Ishikawa (cell line): ENCODE measurements around the gene PRDX2.

Experiments used
- CEBPB ChIP-seq: IDR thresholded peaks from 2 replicates; pipeline ENCODE4 v1.6.1; 2012
- CREB1 ChIP-seq: IDR thresholded peaks from 2 replicates; pipeline ENCODE4 v1.6.1; 2012; ENCODE audit warnings: low read depth
- EGR1 ChIP-seq: IDR thresholded peaks from 2 replicates; pipeline ENCODE4 v1.6.1; 2012
- EP300 ChIP-seq: IDR thresholded peaks from 2 replicates; pipeline ENCODE4 v1.6.1; 2012; ENCODE audit warnings: borderline replicate concordance
- FOXM1 ChIP-seq: IDR thresholded peaks from 2 replicates; pipeline ENCODE4 v1.6.1; 2012; ENCODE audit warnings: low read depth, borderline replicate concordance
- NFIC ChIP-seq: IDR thresholded peaks from 2 replicates; pipeline ENCODE4 v1.6.1; 2012
- RAD21 ChIP-seq: IDR thresholded peaks from 2 replicates; pipeline ENCODE4 v1.6.1; 2012; ENCODE audit warnings: low read depth
- TAF1 ChIP-seq: IDR thresholded peaks from 2 replicates; pipeline ENCODE4 v1.6.1; 2012; ENCODE audit warnings: low read depth, mild to moderate bottlenecking
- TCF12 ChIP-seq: IDR thresholded peaks from 2 replicates; pipeline ENCODE4 v1.6.1; 2012; ENCODE audit warnings: low read depth
- TEAD4 ChIP-seq: IDR thresholded peaks from 2 replicates; pipeline ENCODE4 v1.6.1; 2012
- YY1 ChIP-seq: IDR thresholded peaks from 2 replicates; pipeline ENCODE4 v1.6.1; 2012; ENCODE audit warnings: low read depth
- ZBTB7A ChIP-seq: IDR thresholded peaks from 2 replicates; pipeline ENCODE4 v1.6.1; 2012; ENCODE audit warnings: low read depth
- TF ChIP-seq, protein P1 (sequence below): IDR thresholded peaks from 2 replicates; pipeline ENCODE4 v1.6.1; 2012
- TF ChIP-seq, protein P2 (sequence below): IDR thresholded peaks from 2 replicates; pipeline ENCODE4 v1.6.1; 2012
- TF ChIP-seq, protein P3 (sequence below): IDR thresholded peaks from 2 replicates; pipeline ENCODE4 v1.6.1; 2012; ENCODE audit warnings: low read depth, mild to moderate bottlenecking

PRDX2 gene

DNA sequence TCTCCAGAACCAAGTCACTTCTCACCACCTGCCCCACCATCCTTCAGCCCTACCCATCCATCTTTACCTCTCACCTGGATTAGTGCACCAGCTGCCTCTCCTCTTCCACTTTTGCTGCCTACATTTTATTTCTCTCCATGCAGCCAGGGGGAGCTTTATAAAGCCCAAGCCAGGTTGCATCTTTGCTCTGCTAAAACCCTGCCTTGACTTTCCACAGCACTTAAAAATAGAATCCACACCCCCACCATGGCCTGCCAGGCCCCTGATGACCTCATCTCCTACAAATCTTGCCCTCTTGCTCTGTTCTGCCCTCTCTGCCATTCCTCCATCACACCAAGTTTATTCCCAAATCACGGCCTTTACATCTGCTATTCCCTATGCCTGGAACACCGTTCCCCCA is 28.0 kb downstream of the PRDX2 start:
- TF ChIP-seq CREB1 (no peak), TEAD4 (no peak), EGR1 (no peak), NFIC (no peak), TAF1 (no peak), TCF12 (no peak), EP300 (no peak), ZBTB7A (no peak), FOXM1 (no peak), CEBPB (no peak), RAD21 (no peak), YY1 (no peak)
- TF ChIP-seq, protein P1, sequence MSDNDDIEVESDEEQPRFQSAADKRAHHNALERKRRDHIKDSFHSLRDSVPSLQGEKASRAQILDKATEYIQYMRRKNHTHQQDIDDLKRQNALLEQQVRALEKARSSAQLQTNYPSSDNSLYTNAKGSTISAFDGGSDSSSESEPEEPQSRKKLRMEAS = no peak
- TF ChIP-seq, protein P2, sequence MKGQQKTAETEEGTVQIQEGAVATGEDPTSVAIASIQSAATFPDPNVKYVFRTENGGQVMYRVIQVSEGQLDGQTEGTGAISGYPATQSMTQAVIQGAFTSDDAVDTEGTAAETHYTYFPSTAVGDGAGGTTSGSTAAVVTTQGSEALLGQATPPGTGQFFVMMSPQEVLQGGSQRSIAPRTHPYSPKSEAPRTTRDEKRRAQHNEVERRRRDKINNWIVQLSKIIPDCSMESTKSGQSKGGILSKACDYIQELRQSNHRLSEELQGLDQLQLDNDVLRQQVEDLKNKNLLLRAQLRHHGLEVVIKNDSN = no peak
- TF ChIP-seq, protein P3, sequence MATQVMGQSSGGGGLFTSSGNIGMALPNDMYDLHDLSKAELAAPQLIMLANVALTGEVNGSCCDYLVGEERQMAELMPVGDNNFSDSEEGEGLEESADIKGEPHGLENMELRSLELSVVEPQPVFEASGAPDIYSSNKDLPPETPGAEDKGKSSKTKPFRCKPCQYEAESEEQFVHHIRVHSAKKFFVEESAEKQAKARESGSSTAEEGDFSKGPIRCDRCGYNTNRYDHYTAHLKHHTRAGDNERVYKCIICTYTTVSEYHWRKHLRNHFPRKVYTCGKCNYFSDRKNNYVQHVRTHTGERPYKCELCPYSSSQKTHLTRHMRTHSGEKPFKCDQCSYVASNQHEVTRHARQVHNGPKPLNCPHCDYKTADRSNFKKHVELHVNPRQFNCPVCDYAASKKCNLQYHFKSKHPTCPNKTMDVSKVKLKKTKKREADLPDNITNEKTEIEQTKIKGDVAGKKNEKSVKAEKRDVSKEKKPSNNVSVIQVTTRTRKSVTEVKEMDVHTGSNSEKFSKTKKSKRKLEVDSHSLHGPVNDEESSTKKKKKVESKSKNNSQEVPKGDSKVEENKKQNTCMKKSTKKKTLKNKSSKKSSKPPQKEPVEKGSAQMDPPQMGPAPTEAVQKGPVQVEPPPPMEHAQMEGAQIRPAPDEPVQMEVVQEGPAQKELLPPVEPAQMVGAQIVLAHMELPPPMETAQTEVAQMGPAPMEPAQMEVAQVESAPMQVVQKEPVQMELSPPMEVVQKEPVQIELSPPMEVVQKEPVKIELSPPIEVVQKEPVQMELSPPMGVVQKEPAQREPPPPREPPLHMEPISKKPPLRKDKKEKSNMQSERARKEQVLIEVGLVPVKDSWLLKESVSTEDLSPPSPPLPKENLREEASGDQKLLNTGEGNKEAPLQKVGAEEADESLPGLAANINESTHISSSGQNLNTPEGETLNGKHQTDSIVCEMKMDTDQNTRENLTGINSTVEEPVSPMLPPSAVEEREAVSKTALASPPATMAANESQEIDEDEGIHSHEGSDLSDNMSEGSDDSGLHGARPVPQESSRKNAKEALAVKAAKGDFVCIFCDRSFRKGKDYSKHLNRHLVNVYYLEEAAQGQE = no peak

DNA sequence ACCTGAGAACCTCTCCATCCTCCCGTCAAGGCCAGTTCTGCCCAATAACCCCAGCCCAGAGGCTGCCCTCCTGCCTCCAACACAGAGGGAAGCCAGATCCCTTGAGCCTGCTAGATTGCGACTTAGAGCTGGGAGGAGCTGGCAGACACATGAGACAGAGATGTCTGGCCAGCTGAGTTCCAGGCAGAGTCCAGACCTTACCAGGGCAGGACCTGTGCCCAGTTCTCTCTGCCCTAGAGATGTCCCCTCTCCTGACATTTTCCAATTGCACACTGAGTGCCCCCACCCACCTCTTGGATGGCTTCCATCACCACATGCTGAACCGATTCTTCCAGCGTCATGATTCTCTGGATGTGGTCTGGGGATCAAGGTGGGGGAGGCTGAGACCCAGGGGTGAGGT is 29.3 kb downstream of the PRDX2 start:
- TF ChIP-seq CREB1 (no peak), TAF1 (no peak), YY1 (no peak), EP300 (no peak), ZBTB7A (no peak), FOXM1 (no peak), CEBPB (no peak)
- TF ChIP-seq, protein P1 = no peak

DNA sequence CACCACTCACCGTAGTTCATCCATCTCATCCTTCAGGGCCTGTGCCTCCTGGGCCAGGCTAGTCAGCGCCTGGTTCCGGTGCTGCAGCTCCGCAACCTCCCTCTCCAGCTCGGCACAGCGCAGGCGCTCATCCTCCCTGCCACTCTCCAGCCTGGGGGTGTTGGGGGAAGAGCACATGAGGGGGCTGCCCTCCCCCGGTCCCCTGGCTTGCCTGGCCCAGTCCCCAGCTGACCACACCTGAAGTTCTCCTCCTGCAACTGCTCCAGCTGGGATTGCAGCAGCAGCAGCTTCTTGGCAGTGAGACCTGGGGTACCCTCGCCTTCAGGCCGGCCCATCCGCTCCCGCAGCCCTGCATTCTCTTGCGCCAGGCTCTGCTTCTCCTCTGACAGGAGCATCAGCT is 30.7 kb downstream of the PRDX2 start:
- no peak for TF ChIP-seq RAD21
- TF ChIP-seq, protein P3 = no peak
- TF ChIP-seq NFIC = no peak
- TF ChIP-seq TAF1 = no peak
- no peak for TF ChIP-seq CREB1
- TF ChIP-seq TCF12 = no peak
- no peak for TF ChIP-seq TEAD4
- TF ChIP-seq EP300 = no peak
- no peak for TF ChIP-seq ZBTB7A
- no peak for TF ChIP-seq EGR1
- TF ChIP-seq YY1 = no peak
- TF ChIP-seq FOXM1 = no peak
- TF ChIP-seq CEBPB = no peak
- TF ChIP-seq, protein P1 = no peak
- TF ChIP-seq, protein P2 = no peak

DNA sequence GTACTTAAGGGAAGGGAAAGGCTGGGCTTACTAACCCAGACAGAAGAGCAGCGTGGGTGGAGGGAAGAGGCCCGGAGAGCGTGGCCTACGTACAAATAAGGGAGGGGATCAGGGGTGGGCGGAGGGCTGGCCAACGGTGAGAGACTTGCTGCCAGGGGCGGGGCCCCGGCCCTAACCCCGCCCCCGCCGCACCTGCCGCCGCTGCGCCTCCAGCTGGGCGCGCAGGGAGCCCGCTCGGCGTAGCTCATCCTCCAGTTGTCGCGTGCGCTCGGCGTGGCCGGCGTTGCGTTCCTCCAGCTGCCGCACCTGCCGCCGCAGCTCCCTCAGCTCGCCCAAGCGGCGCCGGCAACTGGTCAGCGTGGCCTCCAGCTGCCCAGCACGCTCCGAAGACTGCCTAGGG is 31.9 kb downstream of the PRDX2 start:
- TF ChIP-seq, protein P2 = no peak
- TF ChIP-seq, protein P3 = no peak
- TF ChIP-seq, protein P1 = no peak
- no peak for TF ChIP-seq EGR1
- no peak for TF ChIP-seq YY1
- no peak for TF ChIP-seq FOXM1
- TF ChIP-seq TAF1 = no peak
- no peak for TF ChIP-seq ZBTB7A
- no peak for TF ChIP-seq TCF12
- TF ChIP-seq NFIC = no peak
- no peak for TF ChIP-seq CREB1
